Thoracic aorta (tissue), 2 donors: ENCODE results near the gene SNAPIN. TPM values are rescaled to one million over a fixed set of nuclear protein-coding genes. Genes with fewer than 3 reads are reported as not detected.

Experiments
- ATAC-seq: fragments of 150-250 bp; one replicate; pipeline ENCODE4 v1.8.0; 2017; ENCODE audit warnings: low read depth; ENCODE audit not compliant: insufficient number of reproducible peaks, low FRiP score
- DNase-seq: peaks from one replicate; pipeline ENCODE4 v3.0.0-alpha.2; 2020; ENCODE audit warnings: low spot score
- H3K27ac ChIP-seq, 2 donors: fragments of 200-600 bp; sonication (generic); 1 replicate in 1 of 2; 2 replicates in 1 of 2; pipeline ENCODE4 v1.5.1; 2016; ENCODE audit warnings: mild to moderate bottlenecking in 2 of 2, moderate library complexity in 2 of 2
- H3K27me3 ChIP-seq: fragments of 200-600 bp; sonication (generic); replicated peaks from 2 replicates; pipeline ENCODE4 v1.6.0; 2016; ENCODE audit warnings: mild to moderate bottlenecking; ENCODE audit not compliant: insufficient read depth
- H3K36me3 ChIP-seq: fragments of 200-600 bp; sonication (generic); one replicate; pipeline ENCODE4 v1.5.1; 2016
- H3K4me1 ChIP-seq, 2 donors: fragments of 200-600 bp; sonication (generic); 1 replicate in 1 of 2; 2 replicates in 1 of 2; pipeline versions ENCODE4 v1.5.1 to v1.6.0; 2016; ENCODE audit warnings: low read depth in 2 of 2, mild to moderate bottlenecking in 1 of 2; ENCODE audit not compliant: control insufficient read depth in 1 of 2
- H3K4me3 ChIP-seq: fragments of 200-600 bp; sonication (generic); 2 replicates; pipeline ENCODE4 v1.5.1; 2016; ENCODE audit warnings: mild to moderate bottlenecking
- H3K9me3 ChIP-seq: fragments of 200-600 bp; sonication (generic); 2 replicates; pipeline ENCODE4 v1.5.1; 2016
- CTCF ChIP-seq: fragments of 200-600 bp; sonication (generic); IDR thresholded peaks from one replicate; pipeline ENCODE4 v1.5.1; 2019; ENCODE audit warnings: antibody characterized with exemption
- total RNA-seq, 2 donors: library from RNA; depleted of rRNA; stranded (reverse); fragments of >200 nt; gene quantifications; one replicate each; pipeline versions ENCODE4 v1.1.0 to v1.2.3, GENCODE V29; 2016

SNAPIN gene
- total RNA-seq, 2 donors from 2014 or later, result 37.9 to 41.6 TPM

GRCh38 chr1:153685544-153686340, 27.2 kb downstream of the SNAPIN start:
- Histone ChIP-seq H3K36me3 (peaks cover 68% of the 10 kb centered on the region), H3K27me3 (no peaks in the 10 kb centered on the region), H3K27ac (peak overlapping the region; percentile 1 to 74), H3K4me1 (peaks cover 5 to 33% of the 10 kb centered on the region in 2 donors), H3K4me3 (no peak overlapping the region), H3K9me3 (no peaks in the 10 kb centered on the region)
- ATAC-seq (no peak), DNase-seq (no peak)
- TF ChIP-seq CTCF, result no peak

- TF ChIP-seq CTCF, result no peak
- peak overlapping the region; percentile 5 to 28 for H3K27ac ChIP-seq
- no peaks in the 10 kb centered on the region for H3K9me3 ChIP-seq
- H3K4me1 ChIP-seq, result peaks cover 5 to 20% of the 10 kb centered on the region in 2 donors
- H3K36me3 ChIP-seq, result peaks cover 70% of the 10 kb centered on the region
- no peak for ATAC-seq
- DNase-seq, result no peak
- no peak overlapping the region for H3K4me3 ChIP-seq
- no peaks in the 10 kb centered on the region for H3K27me3 ChIP-seq
Observed at GRCh38 chr1:153687346-153688125, 29.0 kb downstream of the SNAPIN start.

GRCh38 chr1:153688276-153688675, 29.8 kb downstream of the SNAPIN start:
- Histone ChIP-seq H3K4me1 (peaks cover 5 to 13% of the 10 kb centered on the region in 2 donors), H3K27me3 (no peaks in the 10 kb centered on the region), H3K36me3 (peaks cover 72% of the 10 kb centered on the region), H3K4me3 (no peak overlapping the region), H3K27ac (peak overlapping the region in 1 of 2 donors; percentile 37), H3K9me3 (no peaks in the 10 kb centered on the region)
- DNase-seq (no peak), ATAC-seq (no peak)
- no peak for TF ChIP-seq CTCF

GRCh38 chr1:153688736-153689328, 30.3 kb downstream of the SNAPIN start:
- no peaks in the 10 kb centered on the region for H3K9me3 ChIP-seq
- H3K27ac ChIP-seq, result peak overlapping the region in 1 of 2 donors; percentile 37
- no peak for ATAC-seq
- H3K27me3 ChIP-seq, result no peaks in the 10 kb centered on the region
- DNase-seq, result no peak
- peaks cover 78% of the 10 kb centered on the region for H3K36me3 ChIP-seq
- no peak overlapping the region for H3K4me3 ChIP-seq
- no peak for TF ChIP-seq CTCF
- H3K4me1 ChIP-seq, result peaks cover 0 to 7% of the 10 kb centered on the region in 2 donors

- no peaks in the 10 kb centered on the region for H3K27me3 ChIP-seq
- ATAC-seq, result no peak
- peaks cover 15 to 19% of the 10 kb centered on the region in 2 donors for H3K4me1 ChIP-seq
- no peak for DNase-seq
- peak overlapping the region in 1 of 2 donors; percentile 11 for H3K27ac ChIP-seq
- H3K36me3 ChIP-seq, result peaks cover 40% of the 10 kb centered on the region
- H3K9me3 ChIP-seq, result no peaks in the 10 kb centered on the region
- no peak overlapping the region for H3K4me3 ChIP-seq
- no peak for TF ChIP-seq CTCF
Observed at GRCh38 chr1:153693466-153693865, 35.0 kb downstream of the SNAPIN start.
